HG03520 (cell line): ENCODE data around the gene TTPAL.

Source experiments
- ATAC-seq: cut with Tn5 transposase; IDR thresholded peaks from one replicate; pipeline ENCODE4 v1.9.1; 2021; ENCODE audit warnings: mild to moderate bottlenecking, moderate library complexity; ENCODE audit not compliant: unreplicated experiment

The TTPAL gene

DNA sequence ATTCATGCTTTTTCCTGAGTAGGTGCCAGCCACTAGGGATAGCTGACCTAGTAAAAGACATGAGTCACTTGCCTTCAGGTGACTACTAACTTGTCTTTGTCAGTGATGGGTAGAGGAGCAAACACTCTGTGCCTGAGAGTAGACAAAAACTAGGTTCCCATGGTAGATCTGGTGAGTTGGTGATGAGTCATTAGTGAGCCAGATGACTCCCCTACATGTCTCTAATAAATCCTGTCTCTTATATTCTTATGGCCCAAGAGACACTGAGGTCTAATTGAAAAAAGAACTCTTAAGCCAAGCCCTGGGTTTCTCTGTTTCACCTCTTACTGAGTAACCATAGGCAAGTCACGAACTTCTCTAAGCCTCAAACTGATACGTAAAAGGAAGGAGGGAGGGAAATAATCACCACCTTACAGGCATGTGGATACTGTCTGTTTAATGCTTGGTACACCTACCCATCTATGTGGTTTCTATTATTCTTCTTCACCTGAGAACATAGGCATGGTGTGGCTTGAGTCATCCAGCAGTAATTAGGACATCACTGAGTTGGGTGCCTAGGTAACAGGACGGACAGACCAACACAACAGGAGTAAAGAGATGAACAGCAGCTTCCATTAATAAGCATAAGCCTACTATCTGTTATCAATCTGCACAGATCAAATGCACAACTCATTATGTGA is 20.3 kb downstream of the TTPAL start:
- no peak for ATAC-seq

DNA sequence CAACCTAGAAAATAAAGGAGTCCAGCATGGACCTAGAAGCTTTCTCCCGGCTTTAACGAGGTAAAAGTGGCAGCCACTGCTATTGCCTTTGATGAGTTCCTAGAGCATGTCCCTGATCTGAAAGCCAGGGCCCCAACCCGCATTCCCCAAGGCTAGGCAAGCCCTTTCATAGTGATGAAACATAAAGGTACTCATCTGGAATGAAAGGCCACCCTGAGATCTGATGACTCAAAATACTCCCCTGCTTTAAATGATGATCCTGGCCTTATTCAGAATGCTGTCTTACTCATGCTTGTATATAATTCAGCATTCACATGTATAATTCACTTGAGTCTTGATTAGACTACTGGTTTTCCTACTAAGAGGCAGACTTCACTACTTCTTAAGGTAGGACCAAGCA is 21.3 kb downstream of the TTPAL start:
- no peak for ATAC-seq

DNA sequence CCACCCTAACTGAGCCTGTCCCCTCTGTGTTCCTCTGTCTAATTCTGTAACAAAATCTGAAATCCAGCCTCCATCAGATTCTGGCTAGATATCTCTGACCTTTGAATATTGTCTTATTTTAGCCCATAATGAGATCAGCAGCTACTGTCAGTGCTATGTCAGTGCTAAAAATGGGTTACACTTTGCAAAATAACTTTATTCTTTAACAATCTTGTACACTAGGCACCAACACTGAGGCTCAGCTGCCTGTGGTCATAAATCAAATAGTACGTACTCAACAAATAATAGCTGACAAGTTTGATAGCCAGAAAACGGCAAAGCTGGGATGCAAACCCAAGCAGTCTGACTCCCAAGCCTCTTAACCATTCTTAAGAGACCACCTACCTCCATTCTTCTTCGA is 22.1 kb downstream of the TTPAL start:
- ATAC-seq = no peak

DNA sequence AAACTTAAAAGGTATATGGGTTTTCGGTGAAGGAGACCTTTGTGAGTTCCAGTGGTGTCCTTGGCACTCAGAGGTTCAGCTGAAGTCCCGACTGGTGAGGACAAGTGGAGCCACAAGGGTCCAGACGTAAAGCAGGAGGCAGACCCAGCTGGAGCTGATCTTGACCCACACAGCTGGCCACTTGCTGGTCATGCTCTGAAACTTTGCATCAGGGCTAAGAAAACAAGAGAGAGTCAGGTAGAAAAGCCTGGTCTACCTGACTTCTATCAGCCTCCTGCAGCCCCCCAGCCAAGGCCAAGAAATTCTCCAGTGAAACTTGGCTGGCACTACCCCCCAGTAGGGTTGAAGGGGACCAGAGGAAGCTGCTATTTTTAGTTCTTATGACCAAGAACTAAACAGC is 24.5 kb downstream of the TTPAL start:
- ATAC-seq = no peak

DNA sequence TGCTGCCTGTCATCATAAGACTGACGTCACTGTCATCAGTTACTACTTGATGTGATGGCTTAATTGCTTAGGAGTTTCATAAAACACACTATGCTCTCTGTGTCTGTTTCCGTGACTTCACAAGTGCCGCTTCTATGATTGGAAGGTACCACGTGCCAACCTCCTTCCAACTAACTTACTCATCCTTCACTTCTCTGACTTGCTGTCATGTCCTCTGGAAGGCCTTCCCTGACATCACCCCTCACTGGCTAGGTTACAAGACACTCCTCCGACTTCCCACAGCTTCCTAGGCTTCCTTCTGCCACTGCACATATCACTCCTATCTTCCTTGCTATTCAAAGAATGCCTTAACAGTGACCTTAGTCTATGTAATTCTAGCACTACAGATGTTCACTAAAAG is 25.8 kb downstream of the TTPAL start:
- ATAC-seq = no peak

DNA sequence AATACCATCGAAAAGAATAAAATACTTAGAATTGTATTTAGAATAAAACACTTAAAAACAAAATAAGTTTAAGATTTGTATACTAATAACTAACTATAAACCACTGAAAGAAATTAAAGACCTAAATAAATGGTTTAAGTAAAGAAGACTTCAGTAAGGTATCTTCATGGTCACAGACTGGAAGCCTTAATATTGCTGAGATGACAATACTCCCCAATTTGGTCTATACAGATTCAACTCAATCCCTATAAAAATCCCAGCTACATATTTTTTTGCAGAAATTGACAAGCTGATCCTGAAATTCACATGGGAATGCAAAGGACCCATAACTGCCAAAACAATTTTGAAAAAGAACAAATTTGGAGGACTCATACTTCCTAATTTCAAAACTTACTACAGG is 27.3 kb downstream of the TTPAL start:
- no peak for ATAC-seq

DNA sequence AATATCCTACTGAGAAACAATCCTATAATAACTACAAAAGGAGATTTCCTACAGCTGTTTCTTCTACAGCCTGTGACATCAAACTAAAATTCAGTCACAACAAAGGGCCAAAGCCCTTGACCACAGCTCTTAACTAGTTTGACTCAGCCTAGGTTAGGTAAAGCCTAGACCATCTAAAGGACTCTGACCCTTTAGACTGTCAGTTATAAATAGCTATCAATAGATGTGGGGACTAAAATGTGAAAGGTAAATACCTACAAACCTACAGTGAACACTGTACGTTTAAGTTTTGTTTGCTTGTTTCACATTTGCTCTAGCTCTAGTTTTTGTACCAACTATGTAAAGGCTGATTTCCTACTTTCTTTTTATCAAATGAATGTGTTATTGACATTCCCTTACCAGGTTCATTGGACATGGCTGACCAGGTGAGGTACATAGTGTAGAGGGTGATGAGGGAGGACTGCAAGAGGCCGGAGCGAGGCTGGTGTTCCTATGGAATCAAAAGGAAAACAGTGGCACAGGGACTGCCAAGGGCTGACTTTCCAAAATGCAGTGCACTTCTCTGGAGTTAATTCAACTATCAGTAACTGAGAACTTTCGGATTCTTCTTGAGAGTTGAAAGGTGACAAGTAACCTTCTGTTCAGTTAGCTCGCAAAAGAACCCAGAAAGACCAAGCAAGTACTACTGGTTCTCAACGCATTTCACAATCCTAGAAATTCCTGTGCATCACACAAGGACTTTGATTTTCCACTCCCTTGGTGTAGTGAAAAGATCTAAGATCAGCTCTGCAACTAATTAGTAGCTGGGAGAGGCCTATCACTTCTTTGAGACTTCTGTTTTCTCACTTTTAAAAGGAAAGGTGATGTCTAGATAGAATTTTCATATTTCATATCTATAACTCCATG is 29.0 kb downstream of the TTPAL start:
- no peak for ATAC-seq

DNA sequence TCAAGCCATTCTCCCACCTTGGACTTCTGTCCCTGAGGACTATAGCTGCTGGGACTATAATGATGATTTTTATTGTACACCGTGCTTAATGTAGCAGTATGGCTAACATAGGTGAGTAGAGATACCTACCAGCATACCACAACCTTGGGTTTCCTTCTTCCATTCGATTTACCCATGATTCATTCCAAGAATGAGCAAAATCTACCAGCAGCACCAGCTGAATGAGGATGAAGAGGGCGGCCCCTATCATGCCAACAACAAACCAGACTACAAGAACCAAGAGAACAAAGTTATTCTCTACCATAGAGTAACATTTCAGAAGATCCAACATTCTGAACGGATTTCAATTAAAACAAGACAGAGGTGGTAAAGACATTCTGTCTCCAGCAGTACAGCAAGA is 34.1 kb downstream of the TTPAL start:
- no peak for ATAC-seq

DNA sequence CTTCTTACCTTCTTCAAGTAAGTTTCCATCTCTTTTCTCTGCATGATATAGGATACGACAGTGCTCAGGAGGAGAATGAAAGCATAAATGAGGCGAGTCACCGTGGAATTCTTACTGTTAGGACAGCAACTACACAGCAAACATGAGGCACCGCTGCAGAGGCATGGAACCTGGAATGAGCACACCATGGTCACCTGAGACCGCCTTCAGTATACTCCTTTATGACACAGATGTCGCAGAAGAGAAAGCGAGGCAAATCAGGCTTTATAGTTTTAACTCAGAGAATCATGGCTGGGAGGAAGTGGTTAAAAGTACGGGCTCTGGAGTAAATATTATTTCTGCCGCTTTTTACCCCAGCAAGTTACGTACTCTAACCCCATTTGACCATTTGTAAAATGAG is 38.2 kb downstream of the TTPAL start:
- ATAC-seq = no peak

DNA sequence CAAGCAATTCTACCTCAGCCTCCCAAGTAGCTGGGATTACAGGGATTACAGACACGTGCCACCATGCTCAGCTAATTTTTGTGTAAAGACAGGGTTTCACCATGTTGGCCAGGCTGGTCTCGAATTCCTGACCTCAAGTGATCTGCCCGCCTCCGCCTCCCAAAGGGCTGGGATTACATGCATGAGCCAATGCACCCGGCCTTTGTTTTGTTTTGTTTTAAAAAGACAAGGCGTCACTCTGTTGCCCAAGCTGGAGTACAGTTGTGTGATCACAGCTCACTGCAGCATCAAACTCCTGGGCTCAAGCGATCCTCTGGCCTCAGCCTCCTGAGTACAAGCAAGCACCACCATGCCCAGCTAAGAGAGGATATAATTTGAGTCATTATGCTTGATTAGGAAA is 40.8 kb downstream of the TTPAL start:
- no peak for ATAC-seq

DNA sequence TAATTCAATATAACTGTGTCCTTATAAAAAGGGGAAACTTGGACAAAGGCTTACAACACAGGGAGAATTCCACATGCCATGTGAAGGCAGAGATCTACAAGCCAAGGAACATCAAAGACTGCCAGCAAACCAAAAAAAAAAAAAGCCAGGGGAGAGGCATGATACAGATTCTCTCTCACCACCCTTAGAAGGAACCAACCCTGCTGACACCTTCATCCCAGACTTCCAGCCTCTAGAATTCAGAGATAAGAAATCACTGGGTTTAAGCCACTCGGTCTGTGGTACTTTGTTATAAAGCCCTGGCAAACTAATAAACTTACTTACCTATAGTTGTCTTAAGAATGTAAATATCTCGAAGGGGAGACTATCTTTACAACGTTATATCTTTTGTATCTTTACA is 41.8 kb downstream of the TTPAL start:
- no peak for ATAC-seq

DNA sequence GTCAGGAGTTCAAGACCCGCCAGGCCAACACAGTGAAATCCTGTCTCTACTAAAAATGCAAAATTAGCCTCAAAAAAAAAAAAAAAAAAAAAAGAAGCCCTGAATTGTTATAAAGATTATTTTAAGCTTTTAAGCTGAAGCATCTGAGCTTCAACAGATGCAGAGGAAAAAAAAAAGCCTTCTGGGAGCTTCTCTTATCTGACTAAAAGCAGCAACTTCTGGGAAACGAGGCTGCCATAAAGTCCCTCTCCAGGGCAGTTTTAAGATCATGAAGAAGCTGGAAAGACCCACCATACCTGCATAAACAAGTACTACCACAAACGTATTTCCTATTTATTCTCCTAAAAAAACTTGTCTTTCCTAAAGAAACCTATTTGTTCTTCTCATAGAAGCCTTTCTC is 42.6 kb downstream of the TTPAL start:
- no peak for ATAC-seq

DNA sequence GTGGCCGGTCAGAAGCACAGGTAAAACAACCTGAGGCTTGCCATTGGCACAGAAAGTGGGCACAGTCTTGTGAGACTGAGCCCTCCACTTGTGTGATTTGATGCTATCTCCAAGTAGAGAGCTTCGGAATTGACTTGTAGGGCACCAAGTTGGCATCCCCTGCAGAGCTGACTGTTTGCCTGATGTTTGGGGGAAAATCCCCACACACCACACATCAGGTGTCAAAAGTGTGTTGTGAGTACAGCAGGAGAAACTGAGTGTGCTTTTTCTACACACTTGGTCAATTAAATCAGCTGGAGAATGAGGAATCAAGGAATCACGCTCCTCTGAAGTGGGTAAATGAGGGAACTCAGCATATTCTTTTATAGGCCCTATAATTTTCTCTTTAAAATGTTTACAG is 45.2 kb downstream of the TTPAL start:
- no peak for ATAC-seq

DNA sequence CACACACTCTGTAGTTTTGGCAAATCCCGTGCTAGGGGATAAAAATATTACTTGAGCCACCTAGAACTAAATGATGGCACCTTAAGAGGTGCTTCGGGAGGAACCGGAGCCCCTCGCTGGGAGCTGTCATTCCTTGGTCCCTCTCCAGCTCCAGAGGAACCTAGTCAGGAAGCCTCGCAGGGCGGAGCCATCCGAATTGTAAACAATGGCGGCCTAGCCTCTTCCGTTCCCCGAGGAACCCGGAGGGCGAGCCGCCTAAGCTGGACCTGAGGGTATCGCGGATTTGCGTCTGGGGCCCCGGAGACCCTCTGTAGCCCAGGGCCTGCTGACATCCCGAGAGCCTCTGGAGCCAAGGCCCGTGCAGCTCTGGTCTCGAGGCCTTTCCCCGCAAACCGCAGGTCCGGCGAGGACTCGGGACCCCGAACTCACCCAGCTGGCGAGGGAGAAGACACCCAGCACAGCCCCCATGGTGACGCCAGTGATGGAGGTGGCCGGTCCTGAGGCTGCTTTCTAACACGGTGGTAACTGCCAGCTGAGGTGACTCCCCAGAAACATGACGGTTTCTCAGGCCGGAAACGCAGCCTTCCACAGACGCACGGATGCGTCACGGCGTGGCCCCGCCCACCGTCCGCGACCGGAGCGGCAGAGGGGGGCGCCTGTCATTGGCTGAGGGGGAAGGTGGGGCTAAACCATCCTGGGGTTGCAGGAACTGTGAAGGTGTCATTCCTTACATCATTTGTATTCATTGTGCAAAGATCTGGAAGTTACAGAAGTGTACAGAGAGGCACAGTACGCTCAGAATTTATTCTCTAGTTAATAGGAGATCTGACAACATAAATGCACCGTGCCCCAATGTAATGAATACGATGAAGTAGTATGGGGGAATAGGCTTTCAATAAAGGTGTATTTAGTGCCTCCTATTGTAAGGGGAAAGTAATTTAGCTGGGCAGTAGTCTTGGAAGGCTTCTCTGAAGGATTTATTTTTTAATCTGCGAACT is 46.1 kb downstream of the TTPAL start, which contains the start of gene SERINC3:
TSS of gene SERINC3 (minus strand) at position 587 of the 998 bp plus-strand sequence. CDS start at position 468, 119 bp downstream.
- ATAC-seq = peak; percentile 95

DNA sequence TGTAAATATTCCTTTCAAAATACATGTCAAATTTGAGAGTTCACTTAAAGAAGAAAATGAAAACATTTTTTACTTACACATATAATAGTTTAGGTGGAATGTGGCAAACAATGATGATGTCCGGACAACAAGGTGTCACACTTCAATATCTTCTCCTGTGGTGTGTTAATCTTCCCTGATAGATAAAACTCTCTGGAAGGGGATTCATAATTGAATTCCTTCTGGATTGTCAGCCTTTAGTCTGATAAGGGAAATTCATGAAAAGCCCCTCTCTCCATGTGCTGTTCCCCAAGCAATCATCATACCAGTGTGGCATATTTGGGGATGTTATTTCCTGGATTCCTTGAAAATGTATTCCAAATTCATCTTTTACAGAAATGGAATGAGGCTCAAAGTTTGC is 47.2 kb downstream of the TTPAL start:
- no peak for ATAC-seq

DNA sequence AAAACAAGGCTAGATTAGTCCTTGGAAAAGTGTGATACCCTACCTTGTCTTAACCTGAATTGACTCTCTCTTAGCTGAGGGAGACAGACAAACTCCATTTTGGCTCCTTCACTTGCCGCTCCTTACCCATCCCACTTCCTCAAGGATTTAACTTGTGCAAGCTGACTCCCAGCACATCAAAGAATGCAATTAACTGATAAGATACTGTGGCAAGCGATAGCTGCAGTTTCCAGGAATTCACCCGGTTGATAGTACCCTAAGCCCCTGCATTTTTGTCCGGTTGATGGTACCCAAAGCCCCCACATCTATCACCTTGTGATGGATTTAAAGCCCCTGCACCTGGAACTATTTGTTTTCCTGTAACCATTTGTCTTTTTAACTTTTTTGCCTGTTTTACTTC is 48.1 kb downstream of the TTPAL start:
- no peak for ATAC-seq

DNA sequence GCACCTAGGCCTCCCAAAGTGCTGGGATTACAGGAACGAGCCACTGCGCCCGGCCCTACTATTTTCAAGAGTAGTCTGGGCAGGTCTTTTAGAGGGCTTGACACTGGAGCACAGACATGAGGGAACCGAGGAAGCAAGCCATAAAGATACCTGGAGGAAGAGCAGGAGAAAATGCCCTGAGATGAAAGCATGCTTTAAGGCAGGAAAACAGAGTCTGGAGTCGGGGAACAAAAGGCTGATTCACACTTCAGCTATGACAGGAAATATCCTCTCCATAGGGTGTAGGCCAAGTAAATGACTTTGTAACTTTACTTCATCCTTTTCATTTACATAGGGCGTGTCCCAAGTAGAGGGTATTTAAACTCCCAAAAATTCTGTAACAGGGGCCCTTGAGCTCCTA is 50.5 kb downstream of the TTPAL start:
- ATAC-seq = no peak

DNA sequence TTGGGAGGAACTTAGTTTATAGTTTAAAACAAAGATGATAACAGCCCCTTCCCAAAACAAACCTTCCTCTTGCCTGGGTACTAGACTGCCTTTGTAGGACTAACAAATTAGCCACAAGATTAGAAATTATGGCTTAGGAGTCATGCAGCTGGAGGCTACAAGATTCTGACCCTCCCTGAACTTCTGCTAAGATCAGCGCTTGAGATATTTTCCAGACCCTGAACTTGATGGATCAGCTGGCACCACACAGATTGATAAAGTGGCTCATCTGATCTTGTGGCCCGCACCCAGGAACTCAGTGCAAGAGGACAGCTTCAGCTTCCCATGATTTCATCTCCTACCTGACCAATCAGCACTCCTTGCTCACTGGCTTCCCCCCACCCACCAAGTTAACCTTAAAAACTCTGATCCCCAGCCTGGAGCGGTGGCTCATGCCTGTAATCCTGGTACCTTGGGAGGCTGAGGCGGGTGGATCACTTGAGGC is 52.1 kb downstream of the TTPAL start:
- ATAC-seq = no peak

DNA sequence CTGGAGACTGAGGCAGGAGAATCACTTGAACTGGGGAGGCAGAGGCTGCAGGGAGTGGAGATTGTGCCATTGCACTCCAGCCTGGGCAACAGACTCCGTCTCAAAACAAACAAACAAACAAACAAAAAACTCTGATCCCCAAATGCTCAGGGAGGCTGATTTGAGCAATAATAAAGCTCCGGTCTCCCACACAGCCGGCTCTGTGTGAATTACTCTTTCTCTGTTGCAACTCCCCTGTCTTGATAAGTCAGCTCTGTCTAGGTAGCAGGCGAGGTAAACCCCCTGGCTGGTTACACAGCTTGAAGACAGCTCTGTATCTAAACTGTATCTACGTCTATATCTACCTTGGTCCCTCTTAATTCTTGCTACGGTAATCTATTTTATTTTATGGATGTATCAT is 52.6 kb downstream of the TTPAL start:
- ATAC-seq = no peak

DNA sequence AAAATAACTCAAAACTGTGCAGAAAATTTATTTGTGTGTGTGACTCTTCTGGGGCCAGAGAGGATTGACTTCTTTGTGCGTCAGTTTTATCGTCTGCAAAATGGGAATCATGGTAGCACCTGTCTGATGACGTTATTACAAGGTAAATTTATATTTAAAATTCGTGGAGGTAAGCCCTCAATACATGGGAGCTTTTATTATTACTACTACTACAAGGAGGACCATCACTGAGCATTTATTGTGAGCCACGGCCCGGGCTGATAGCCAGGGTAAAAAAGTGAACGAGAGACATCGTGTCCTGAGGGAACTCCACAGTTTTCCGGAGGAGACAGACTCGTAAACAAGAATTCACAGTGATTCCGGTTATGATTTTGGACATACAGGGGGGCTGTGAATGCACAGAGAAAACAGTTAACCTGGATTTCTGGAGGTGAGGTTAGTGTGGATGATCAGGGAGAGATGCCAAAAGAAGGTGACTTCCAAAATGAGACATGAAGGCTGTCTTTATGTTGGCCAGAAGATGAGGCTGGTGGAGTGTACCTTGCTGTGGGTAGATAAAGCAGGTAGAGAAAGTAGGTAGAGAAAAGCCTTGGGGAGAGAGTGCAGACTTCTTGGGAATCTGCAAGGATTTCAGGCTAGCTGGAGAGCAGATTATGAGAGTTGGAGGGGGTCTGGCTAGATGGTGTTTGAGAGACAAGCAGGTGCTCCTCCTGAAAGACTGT is 56.7 kb downstream of the TTPAL start:
- ATAC-seq = no peak
